NAMALWA (cell line): ENCODE data around the gene KAZALD1.

Experiments
- DNase-seq: peaks from one replicate; pipeline ENCODE4 v3.0.0-alpha.2; 2015; ENCODE audit warnings: low spot score

The KAZALD1 gene, protein sequence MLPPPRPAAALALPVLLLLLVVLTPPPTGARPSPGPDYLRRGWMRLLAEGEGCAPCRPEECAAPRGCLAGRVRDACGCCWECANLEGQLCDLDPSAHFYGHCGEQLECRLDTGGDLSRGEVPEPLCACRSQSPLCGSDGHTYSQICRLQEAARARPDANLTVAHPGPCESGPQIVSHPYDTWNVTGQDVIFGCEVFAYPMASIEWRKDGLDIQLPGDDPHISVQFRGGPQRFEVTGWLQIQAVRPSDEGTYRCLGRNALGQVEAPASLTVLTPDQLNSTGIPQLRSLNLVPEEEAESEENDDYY

DNA sequence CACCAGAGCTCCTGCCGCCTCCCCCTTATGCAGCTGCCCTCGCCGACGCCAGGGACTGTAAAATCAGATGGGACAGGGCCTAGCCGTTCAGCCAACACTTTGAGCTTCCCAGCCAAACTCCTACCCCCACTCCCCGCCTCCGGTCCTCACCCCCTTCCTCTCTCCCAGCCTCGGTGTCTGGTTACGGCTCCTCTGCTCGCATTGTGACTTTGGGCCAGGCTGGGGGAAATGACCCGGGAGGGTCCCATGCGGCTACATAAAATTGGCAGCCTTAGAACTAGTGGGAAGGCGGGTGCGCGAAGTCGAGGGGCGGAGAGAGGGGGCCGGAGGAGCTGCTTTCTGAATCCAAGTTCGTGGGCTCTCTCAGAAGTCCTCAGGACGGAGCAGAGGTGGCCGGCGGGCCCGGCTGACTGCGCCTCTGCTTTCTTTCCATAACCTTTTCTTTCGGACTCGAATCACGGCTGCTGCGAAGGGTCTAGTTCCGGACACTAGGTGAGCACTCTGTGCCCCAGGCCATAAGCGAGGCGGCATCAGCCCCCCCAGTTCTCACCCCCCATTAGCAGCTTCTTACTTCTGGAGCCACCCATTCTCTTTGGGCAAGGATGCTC, at the start of gene KAZALD1:
KAZALD1 (plus strand) TSS at position 366 of the 608 bp plus-strand sequence. CDS start 604 bp downstream, outside the sequence.
- no peak for DNase-seq

DNA sequence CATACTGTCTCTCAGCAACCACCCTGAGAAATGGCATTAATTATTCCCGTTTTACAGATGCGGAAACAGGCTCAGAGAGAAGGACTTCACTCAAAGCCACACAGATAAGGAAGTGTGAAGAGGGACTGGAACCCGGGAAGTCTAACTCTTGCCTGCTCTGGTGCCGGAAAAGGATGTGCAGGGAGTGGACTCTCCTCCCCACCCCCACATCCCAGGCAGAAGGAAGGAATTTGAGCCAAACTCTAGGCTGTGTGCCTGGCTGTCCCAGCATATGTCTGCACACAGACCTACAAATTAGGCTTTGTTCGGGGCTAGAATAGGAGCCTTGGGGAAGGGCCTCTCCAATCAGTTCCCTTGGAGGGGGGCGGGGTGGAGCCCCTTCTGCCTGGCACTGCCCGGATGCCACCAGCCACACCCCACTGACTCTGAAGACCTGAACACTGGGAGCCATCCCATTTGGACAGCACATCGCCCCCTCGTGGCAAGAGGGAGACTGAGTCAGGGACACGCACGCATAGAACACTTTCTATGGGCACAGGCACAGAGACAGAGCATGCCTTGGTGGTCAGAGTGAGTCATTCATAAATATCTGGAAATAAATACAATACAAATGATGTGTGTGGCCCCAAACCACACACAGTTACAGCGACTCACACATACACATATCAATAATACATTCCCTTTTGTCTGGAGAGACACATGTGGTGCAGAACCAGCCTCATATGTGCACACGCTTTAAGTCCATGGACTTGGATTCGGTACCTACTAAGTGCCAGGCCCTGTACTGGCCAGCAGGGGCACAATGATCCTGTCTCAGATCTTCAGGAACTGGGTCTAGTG, 49.0 kb upstream of the KAZALD1 start:
- DNase-seq, result peak; percentile 94

DNA sequence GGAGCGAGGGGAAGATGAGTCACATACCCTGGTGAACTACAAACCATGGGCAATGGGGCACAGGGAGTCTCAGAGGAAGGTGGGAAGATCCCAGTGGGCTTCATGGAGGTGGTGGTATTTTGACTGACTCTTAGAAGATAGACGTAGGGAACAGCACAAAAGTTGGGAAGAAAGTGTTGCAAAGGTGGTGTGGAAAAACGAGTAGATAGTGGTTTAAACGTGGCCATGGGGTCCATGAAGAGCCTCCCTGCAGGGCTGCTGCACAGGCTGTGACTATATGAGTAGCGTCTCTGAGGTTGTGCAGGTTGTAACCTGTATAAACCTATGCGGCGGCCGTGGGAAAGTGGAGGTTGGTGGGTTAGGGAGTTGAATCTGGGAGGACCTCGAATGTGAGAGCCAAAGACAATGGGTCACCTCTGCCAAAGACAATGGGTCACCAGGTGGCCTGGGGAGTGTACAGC, 48.4 kb upstream of the KAZALD1 start:
- no peak for DNase-seq

DNA sequence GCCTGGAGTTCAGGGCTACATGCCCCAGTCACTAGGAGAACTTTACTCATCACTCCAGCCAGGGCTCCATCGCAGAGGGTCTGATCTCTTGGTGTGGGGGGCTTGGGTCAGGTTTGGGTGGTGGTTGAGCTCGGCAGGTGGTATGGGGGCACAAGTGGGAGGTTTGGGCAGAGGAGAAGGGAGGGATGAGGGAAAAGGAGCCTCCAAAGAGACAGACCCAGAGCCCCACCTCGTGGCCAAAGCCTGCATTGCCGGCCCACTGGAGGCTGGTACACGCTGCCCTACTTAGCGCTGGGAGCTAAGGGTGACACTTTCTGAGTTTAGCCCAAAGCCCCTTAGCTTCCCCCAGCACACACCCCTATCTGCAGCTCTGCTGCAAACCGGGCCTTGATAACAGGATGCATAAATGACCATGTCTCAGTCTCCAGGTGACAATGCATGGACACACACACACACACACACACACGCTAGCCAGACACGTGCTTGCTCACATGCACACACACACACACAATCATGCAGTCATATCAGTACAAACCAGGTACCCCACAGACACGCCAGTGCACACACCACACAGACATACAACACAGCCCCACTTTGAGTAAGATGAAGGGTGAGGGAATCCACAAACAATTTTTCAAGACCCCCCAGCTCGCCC, 47.4 kb upstream of the KAZALD1 start:
- DNase-seq, result peak; percentile 73

DNA sequence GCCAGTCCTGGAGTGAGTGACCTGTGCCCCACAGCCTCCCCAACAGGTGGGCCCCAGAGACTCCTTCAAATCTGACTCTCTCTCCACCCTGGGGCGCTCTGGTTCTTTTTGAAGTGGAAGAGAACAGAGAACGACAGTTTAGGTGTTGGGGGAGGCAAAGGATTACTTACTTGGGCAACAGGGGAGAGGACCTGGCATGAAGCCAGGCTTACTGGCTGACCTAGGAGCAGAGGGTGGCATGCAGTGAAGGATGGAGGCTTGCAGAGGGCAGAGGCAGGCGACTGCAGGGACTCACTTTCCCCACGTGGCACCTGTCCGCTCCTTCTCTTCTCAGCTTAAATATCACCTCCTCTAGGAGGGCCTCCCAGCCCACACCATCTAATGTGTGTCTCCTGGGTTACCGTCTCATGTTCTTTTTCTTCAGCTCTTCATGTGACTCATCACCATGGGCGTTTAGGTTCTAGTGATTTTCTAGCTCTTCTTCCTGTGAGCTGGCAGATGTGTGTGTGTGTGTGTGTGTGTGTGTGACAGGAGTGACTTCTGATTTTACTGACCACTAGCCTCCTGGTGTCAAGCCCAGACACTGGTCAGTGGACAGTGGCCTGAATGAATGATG, 46.7 kb upstream of the KAZALD1 start:
- DNase-seq, result no peak

DNA sequence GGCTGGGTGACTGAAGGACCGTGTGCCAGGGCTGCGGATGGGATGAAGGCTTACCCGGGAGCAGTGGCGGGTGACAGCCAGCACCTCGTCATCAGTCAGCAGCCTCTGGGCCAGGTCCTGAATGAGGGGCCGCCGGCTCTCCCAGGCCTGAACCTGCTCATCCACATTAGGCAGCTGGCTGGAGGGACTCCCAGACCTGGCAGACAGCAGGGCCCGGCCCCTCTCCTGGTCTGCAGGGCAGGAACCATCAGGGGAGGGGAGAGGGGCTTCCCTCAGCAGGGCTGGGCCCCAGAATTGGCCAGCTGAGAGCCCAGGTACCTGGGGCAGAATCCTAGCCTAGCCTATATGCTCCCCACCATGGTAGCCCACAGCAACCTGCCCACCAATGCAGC, 46.2 kb upstream of the KAZALD1 start:
- DNase-seq, result no peak

DNA sequence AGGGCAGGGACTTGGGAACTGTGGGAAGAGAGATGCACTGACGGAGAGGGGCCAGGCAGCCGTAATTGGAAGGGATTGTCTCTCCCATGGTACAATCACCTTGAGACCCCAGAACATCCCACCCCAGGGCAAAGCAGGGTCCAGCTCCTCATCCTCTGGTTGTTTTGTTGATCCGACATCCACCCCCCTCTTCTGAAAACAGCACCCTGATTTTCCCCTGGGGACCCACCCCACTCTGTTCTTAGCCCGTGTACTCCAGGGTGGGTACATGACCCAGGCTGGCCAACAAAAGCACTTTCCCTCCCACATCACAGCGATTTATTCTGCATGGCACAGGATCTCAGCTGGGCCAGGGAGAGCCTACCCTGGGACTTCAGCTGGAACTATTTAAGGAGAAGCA, 45.0 kb upstream of the KAZALD1 start:
- DNase-seq, result no peak

DNA sequence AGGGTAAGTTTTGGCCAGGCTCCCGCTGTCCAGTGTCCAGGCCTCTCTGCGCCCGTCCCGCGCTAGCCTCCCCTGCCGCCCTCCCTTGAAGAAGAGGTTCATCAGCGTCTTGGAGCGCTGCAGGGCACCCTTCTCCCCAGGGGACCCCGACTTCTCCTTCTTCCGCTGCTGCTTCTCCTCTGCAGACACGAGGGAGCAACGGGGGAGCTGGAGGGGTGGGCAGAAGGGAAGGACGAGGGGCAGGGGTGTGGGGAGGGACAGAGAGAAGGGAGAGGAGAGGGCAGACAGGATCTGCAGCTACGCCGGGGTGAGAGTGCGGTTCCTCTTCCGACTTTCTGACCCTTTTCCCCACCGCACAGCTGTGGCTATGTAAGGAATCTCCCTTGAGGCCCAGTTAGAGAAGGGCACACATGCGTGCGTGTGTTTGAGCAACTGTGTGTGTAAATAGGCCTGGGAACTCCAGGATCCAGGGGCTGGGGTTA, 43.6 kb upstream of the KAZALD1 start:
- DNase-seq, result peak; percentile 47

DNA sequence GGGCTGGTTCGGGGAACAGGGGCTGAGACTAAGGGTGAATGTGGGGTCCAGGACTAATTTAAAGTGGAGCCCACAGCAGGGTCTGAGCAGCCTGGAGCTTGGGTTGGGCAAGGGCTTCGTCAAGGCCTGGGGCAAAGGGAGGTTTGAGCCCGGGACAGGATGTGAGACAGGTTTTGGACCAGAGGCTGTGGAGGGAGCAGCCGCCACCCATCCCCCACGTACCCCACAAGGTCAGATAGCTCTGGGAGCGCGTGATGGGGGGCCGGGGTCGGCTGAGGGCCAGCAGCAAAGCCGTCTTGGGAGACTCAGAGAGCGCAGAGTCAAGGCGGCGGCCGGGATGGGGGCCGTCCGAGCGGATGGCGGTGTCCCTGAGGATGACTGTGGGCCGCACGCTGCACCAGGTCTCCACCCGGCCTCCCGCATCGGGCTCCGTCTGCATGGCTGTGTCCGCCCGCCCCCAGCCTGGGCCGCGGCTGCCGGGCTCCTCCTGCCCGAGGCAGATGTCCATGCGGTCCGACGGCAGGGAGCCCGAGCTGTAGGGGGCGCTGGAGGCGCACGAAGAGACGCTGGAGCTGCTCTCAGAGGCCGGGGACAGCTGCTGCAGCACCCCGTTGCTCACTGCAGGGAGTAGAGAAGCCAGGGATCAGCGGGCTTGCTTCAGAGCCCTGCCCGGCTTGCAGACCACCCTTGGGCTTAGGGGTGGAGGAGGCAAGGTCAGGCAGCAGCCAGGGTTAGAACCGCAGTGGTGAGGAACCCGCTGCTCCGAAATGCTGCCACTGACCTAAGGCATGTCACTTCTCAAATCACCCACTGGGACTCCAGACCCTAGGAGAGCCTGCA, 43.0 kb upstream of the KAZALD1 start:
- DNase-seq, result peak; percentile 76

DNA sequence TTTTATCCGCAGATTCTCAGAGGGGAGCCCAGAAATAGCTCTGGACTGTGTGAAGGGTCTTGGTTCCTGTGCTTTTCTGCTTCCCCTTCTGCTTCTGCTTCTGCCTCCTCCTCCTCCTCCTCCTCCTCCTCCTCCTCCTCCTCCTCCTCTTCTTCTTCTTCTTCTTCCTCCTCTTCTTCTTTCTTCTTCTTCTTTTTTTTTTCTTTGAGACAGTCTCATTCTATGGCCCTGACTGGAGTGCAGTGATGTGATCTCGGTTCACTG, 42.4 kb upstream of the KAZALD1 start:
- no peak for DNase-seq

DNA sequence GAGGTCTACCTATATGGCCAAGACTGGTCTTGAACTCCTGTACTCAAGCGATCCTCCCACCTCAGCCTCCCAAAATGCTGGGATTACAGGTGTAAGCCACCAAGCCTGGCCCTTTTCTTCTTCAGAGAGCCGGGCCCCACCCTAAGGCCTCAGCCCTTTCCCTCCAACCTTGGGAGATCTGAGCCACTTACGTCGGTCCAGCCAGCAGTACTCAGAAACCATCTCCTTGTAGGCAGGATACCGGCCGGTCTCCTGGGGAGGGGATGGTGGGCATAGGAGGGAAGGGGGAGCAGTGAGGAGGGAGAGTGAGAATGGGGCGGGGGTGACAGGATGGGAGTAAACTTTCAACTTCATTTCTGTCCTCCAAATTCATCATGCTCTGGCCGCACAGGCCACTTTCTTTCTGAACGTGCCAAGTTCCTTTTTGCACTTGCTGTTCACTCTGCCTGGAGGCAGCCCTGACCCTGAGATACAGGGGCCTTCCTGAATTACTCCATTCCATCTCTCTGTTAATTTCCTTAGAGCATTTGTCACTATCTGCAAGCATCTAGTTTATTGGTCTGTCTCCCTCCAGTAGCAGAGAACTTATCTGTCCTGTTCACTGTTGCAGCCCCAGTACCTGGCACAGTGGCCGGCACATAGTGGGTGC, 41.2 kb upstream of the KAZALD1 start:
- no peak for DNase-seq

DNA sequence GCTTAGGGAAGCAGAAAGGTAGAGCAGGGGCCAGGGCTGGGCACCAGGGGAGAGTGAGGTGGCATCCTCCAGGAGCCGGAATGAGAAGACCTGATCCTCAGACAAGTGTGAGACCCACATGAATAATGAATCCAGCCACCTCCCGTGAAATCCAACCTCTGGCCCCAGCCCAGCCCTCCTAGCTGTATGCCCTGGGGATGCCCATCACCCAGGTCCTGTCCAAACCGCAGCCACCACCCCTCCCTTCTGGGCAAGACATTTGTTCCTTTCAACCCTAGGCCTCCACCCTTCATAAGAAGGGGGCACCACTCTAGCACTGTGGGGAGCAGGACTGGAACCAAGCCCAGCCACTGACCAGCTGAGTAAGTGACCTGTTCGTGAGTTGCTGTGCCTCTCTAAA, 40.5 kb upstream of the KAZALD1 start:
- DNase-seq, result no peak

DNA sequence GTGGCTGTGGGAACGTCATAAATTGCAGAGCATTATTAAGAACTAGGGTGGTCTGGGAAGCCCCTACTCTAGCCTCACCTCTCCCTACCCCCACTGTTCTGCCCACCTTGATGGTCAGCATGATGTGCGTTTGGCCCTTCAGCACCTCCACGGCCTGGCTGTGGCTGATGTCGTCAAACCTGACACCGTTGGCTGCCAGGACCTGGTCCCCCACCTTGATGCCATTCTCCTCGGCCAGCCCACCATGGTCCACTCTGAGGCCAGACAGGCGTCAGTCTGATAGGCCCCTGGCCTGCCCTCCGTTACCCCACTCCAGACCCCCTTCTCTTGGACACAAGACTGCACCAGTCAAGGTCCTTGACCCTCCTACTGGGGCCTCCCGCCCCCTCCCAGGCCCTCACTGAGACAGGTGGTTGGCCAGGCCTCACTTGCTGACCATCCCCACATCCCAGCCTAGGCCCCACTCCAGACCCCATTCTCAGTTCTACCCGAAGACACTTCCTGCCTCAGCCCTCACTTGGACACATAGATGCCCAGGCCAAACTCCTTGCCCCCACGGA, 40.0 kb upstream of the KAZALD1 start:
- DNase-seq, result no peak

DNA sequence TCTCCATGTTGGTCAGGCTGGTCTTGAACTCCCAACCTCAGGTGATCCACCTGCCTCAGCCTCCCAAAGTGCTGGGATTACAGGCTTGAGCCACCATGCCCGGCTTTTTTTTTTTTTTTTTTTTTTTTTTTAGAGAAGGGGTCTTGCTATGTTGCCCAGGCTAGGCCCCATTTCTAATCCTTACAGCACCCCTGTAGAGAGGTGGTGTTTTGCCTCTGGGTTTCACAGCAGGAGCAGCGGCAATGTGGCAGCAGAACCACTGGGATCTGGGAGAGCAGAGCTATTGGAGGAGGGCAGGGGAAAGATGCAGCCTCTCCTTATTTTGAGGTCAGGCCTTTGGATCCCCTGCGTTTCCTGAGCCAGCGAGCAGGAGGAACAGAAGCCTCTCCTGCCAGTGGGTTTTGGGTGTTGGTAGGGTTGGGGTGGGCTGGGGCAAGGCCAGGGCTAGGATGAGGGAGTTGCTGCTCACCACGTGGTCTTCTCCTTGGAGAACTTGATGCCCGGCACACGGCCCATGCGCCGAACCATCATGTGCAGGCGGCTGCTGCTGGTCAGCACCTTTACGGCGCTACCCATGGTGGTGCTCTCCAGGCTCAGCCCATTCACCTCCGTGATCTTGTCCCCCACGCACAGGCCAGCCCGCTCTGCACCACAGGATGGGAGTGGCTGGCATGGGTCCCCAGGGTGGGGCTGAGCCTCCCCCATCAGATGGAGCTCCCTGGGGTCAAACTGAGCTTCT, 38.7 kb upstream of the KAZALD1 start:
- DNase-seq, result no peak

DNA sequence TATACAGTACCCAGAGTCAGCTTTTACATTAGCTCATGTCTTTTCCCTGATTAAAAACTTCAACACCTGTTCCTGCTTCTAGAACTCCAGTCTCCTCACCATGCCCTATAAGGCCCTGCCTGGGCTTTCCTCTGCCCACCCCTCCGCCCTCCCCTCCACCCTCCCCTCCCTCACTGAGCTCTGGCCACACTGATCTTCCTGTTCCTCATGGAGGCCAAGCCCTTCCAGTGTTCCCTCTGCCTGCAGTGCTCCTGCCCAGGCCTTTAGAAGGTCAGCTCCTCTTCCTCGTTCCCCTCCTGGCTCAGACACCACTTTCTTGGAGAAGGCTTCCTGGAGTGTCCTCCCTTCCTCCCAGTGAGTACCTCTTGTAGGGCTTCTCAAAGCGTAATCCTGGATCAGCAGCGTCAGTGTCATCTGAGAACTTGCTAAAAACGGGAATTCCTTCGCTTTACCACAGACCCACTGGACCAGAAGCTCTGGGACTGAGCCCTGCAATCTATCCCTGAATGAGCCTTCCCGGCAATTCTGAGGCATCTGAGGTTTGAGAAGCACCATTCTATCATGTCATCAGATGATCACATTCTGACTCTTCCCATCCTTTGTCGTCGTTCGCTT, 34.6 kb upstream of the KAZALD1 start:
- DNase-seq, result no peak

DNA sequence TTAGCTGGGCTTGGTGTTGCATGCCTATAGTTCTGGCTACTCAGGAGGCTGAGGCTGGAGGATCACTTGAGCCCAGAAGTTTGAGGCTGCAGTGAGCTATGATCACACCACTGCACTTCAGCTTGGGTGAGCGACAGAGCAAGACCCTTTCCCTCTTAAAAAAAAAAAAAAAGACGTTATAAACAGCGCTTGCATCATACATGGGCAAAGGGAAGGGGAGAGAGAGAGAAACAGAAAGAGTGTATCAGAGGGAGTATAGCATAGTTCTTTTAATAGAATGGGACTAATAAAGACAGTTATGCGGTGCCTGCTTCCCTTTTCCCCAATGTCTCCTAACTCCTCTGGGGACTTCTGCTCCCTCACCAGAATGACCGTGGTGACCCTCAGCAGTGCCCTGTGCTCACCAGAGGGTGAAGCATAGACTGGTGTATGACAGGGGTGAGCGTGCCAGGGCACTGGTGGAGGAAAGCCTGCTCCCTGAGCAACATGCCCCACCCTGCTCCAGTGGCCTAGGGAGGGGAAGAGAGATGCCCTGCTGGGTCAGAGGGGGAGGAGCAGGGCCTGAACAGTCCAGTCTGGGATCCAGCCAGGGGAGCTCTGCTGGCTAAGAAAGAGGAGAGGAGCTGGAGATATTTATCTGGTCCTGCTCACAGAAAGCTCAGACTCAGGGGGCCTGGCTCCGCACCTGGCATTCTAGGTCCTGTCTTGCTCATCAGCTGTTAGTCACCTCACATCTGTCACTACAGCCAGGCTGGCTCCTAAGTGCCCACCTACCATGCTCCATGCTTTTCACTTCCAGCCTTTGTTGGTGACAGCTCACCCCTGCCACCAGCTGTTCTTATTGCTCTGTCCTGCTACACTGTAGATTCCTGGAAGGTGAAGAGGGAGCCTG, 33.1 kb upstream of the KAZALD1 start:
- DNase-seq, result peak; percentile 32

DNA sequence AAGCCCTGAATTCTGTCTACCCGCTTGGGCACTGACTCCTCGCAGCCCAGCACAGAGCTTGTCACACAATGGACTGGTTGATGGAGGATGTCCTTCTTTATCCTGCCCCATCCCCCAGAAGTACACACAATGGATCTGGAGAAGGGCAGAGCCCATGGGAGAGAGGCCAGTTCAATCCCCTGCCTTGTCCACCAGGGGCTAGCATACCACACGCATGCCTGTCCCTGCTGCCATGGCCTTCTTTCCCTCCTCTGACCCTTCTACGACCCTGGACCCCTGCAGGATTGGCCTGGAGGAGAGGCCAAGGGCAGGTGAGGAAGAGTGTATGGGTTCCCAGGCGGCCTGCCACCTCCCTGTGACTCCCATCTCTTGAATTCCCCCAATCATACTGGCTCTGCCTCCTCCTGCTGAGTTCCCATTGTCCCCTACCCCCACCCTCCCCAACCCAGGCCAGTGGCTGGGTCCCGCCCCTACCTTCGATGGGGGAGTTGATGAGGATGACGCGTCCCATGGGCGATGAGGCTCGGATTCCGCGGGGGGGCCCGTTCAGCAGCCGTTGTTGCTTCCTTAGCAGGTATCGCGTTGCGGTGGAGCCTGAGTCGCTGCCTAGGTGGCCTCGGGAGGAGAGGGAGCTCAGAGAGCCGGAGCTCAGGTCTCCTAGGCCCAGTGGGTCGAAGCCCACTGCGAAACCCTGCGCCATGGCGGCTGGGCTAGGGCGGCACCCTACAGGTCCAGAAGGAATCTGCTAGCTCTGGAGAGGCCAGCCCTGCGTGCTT, 32.1 kb upstream of the KAZALD1 start:
- DNase-seq, result no peak
